ENCODE results near the gene INPP4B.

The INPP4B gene

DNA sequence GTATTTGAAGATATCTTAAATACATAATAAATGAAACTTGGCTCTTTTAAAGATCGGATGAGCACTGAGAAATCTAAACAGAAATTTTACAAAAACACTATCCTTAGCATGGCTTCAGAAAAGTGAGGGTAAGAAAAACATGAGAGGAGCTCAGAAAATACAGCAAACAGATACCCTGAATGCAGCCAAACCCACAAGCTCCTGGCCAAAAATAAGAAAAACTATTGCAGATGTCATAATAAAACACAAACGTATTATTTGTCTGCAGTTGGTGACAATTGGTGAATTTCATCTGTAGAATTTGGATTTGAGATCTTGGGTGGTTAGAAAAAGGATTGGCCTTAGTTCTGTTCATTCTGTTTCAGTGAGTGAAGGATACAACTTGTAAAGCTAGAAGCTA, 603.9 kb downstream of the INPP4B start:
- DNase-seq (ENCODE audit: low read depth in 3 of 3), result no peak

DNA sequence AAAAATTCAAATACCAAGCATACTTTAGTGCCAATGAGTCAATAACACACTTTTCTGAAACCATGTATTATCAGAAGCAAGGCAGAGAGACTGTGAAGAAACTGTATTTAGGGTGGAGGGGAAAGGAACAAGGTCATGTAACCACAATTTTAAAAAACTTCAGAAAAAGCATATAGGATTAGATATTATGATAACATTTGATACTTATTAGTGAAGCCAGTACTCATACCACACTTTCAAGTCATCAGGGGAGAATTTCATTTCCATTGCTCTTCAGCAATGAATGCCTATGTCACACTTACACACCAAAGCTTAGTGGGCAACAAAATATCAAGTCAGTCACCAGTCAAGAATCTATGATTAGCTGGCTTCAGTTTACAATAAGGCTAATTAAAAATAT, 607.5 kb downstream of the INPP4B start:
- no peak for DNase-seq (ENCODE audit: low read depth in 3 of 3)

GRCh38 chr4:142236268-142236667, 609.8 kb downstream of the INPP4B start:
- DNase-seq (ENCODE audit: low read depth in 3 of 3), result no peak

GRCh38 chr4:142231787-142232186, 614.3 kb downstream of the INPP4B start:
- DNase-seq (ENCODE audit: low read depth in 3 of 3), result no peak

DNA sequence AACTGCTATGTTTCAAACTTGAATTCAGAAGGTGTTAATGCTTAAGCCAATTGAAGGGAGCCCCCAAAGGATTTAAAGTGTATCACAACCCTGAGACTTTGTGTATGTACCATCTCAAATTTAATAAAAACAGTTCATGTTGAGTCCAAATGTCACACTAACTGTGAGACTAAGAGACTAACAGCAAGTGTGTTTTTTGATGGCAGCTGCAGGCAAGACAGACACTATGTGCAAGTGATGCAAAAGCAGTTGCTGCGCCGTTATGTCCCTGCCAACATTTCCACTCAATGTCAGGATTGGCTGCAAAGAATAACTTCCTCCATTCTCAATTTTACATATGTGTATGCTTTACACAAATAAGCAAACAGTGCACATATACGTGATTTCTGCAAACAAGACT, 615.1 kb downstream of the INPP4B start:
- DNase-seq (ENCODE audit: low read depth in 3 of 3), result no peak

DNA sequence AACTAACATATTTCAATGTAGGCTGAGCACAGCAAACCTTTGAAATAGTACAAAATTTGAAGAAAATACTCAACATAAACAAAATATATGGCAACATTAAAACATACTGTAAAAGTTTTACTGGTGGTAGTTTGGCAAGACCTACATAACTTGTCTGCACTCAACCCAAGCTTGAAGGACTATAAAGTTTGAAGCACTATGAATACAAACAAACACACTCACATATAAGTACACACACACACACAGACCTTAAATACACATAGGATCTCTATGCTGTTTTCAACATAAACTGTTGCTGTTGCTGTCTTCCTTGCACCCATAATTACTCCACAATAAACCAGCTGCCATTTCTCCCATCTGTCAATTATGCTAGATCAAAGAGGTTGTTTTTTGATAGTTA, 620.1 kb downstream of the INPP4B start:
- no peak for DNase-seq (ENCODE audit: low read depth in 3 of 3)

DNA sequence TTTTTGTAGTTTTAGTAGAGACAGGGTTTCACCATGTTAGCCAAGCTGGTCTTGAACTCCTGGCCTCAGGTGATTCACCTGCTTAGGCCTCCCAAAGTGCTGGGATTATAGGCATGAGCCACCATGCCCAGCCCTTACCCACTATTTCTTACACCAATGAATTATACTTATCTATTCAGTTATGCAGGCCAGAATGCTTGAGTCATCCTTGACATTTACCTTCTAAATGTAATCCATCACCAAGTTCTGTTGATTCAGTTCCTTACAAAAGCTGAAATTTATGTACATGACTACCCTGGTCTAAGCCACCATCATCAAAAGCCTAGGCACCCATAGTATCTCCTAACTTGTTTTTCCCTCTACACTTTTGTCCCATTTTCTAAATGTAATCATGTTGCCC, 624.0 kb downstream of the INPP4B start:
- no peak for DNase-seq (ENCODE audit: low read depth in 3 of 3)

DNA sequence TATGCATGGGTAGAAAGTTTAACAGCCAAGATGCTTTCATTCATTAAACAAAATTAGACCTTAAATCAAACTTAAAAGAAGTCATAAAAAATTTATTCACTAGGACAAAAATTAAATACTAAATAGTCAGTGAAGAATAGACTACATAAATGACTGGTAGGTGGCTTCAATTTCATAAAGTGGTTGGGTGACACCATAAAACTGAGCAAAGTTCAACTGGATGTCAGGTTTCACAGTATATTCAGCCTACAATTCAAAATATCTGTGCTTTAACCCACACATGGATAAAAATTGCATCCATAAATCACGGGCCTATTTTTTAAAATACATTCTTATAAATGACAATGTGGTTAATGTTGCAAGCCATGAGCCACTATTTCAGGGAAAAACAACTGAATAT, 627.4 kb downstream of the INPP4B start:
- DNase-seq (ENCODE audit: low read depth in 3 of 3), result no peak

DNA sequence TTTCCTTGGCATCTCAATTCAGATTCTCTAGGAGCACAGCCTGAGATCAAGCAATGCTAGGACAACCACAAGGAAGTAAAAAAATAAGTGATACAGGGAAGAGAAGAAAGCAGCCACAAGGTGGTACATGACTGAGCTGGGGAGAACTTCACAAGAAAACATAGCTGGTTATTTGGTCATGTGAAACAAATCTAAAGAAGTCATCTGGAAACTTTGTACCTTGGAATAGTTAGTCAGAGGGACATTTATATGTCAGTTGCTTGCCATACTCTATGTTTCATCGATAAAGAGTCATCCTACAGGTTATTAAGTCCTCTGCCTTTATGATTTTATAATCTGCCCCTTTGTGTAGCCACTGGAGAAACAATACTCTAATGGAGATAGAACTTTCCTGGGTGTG, 634.7 kb downstream of the INPP4B start:
- no peak for DNase-seq (ENCODE audit: low read depth in 3 of 3)

DNA sequence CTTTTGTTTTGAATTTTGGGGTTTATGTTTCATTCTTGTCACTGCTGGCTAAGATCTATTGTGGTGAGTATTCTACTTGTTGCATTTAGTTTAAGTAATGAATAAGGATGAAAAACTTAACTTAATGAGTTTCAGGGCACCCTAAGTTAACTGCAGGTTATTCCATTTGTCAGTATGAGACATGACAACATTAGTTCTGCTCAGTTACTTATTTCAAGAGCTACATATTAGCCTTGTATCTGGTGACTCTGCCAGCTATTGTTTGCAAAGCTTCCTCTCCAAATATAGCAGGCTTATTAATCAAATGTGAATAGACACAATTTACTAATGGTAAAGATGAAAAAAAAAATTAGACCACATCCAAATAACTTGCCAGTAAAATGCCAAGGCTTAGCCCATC, 642.6 kb downstream of the INPP4B start:
- DNase-seq (ENCODE audit: low read depth in 3 of 3), result no peak

DNA sequence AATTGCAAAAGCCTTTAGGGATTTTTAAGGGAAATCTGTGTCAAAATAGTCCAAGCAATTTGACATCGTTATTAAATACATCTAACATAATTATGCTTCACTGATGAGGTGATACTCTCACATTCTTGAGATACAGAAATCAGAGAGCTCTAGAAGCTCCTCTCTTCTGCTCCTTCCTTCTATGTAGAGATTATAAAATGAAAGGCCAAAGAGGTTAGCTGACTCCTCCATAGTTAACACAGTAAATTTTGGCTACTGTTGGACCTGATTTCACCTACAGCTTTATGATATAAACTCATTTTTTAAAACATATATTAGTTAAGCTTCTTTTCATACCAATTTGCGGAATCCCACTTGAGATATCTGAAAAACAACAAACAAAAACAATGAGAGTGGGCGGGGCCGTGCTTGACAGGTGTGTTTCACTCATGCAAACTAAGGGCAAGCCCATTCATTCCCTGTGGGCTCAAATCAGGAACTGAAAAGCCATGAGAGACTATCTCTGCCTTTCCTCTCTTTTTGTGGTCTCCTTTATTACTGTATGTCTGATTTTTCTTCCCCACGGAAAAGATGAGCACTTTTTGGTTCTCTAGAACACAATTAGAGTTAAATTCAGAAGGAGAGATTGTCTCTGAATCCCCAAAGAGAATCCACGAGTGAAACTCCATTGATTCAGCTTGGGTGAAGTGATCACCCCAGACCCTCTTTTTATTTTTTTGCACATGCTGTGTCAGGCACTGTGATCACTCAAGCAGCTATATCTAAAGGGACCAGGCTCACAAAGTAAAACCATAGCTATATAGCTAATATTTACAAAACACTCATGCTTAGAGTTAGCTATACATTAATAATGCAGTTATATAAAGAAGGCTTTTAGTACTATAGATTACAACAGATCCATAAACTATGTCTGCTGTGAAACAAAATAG, 643.4 kb downstream of the INPP4B start:
- no peak for DNase-seq (ENCODE audit: low read depth in 3 of 3)

DNA sequence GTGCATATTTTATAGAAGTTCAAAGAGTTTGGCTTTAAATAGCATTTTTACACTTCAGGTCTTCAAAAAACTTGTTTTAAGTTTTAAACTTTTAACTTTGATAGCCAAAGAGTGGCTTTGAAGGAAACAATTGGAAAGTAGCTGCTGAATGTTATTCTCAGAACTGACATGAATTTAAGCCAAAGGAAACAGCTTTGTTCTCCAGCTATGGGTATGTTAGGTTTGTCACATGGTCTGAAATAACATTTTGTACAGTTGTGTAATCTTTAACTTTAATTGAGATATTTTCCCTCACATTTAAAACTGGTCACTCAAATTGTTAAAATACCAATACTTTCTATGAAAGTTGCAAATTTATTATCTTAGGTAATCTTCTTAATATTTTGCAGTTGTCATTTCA, 645.1 kb downstream of the INPP4B start:
- no peak for DNase-seq (ENCODE audit: low read depth in 3 of 3)

DNA sequence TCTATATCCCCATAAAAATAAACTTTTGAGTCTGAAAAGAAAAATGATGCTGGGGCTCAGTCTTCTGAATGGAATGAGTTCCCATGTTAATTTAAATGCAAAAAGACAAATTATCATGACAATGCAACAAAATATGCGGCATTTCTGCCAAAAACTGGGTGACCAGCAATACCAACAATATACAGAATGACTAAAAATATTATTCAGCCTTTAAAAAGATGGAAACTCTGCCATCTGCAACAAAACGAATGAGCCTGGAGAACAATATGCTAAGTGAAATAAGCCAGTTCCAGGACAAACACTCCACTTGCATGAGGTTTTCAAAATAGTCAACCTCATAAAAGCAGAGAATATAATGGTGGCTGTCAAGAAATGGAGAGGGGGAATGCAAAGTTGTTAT, 651.2 kb downstream of the INPP4B start:
- DNase-seq (ENCODE audit: low read depth in 3 of 3), result no peak

- DNase-seq (ENCODE audit: low read depth in 3 of 3), result no peak
Measured at GRCh38 chr4:142191901-142192300, 654.2 kb downstream of the INPP4B start.

DNA sequence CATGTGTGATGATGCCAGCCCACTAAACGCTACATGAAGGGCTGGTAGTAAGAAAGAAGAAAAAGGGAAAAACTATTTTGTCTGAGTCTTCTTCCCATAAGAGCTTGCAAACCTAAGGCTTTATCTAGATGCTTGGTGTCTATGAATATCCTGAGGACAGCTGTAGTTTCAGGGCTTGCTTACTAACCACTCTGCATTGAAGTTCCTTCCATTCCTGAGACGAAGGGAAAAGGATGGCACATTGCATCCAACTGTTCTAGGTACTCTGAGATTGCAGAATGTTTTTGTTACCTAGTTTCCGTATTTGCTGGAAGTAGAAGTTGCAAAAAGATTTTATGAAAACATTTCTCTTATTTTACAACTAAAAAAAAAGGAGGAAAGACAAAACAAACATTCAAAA, 665.1 kb downstream of the INPP4B start:
- no peak for DNase-seq (ENCODE audit: low read depth in 3 of 3)

DNA sequence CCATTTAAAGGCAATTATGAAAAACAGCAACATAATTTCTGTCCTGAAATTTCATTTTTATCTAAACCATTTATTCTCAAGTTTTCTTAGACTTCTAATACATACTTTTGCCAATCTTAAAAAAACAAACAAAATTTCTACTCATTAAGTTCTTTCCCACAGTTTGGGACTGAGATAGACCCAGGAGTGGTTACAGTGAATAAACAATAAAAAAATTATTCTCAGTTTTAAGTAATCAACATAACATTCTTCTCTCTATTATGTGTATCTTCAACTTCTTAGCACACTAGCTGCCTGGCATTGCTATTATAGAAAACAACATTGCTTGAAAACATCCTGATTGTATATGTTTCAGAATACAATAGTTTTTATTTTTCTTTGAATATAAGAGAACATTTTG, 676.9 kb downstream of the INPP4B start:
- DNase-seq (ENCODE audit: low read depth in 3 of 3), result no peak

DNA sequence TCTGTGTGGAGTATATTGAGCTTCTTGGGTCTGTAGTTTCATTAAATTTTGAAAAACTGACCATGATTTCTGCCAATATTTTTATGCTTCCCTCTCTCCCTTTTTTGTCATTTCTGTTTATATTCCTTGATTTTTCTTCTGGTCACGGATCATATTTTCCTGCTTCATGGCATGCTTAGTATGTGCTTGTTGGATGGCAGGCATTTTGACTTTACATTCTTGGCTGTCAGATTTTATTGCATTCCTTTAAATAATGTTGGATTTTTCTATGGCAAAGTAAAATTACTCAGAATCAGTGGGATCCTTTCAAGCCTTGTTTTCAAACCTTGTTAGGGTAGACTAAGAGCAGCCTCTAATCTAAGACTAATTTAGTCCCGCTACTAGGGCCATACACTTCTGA, 677.9 kb downstream of the INPP4B start:
- no peak for DNase-seq (ENCODE audit: low read depth in 3 of 3)

DNA sequence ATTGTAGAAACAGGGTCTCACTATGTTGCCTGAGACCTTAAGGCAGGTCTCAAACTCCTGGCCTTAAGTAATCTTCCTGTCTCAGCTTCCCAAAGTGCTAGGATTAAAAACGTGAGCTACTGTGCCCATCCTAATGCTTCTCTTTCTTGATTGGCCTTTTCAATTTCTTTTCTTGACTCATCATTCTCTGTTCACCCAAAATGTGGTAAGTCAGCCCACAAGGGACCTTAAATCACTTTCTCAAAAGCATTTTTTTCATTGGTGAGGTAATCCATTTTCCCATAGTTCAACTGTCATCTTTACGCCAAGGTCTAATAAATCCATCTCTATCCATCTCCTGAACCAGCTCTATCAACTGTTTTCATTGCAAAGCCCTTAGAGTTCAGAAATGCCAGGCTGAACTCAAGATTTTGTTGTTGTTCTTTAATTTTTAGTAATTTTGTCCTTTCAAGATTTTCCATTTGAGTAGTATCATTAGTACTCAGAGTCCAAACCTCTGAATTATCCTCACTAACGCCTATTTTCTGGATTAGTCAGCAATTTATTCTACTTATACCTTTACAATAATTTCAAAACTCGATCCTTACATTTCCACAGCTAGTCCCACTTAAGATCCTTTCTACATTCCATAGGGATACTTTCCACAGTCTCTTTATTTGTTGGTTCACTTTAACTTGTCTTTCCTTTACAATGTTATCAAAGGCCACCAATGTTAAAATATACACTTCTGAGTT, 681.2 kb downstream of the INPP4B start:
- no peak for DNase-seq (ENCODE audit: low read depth in 3 of 3)

DNA sequence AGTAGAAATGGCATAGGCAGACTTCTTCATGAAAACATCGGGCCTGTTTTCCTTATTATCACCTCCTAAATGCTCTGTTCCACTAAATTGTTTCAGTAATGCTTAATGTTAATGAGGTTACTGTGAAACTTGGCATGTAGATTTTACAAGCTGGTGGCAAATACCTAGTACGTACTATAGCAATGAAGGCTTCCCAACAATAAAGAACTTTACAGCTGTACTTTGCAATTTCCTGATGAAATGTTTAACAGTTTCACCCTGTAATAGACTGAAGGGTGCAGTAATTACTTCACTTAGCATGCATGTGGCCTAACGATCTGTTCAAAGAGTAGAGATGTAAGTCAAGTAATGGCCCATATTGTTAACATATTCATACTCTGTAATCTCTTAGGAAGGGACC, 685.0 kb downstream of the INPP4B start:
- DNase-seq (ENCODE audit: low read depth in 3 of 3), result no peak

DNA sequence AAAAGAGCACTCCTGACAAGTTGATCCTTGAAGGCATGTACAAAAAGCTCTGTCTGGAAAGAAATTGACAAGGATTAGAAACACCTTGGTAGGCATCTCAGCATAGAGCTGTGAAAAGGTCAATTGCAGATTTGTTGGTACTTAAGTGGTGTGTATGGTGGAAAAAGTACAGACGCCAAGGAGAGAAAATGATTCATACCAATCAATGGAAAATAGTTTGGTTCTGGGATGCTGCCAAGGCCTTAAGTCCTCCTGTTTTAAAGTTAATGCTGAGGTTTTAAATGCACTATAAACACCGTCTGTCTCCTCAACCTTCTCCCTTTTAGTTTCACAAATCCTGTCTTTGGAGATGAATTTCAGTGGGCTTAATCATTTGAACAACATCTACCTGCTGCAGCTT, 685.6 kb downstream of the INPP4B start:
- DNase-seq (ENCODE audit: low read depth in 3 of 3), result no peak

GRCh38 chr4:142158980-142159379, 687.1 kb downstream of the INPP4B start:
- DNase-seq (ENCODE audit: low read depth in 3 of 3), result no peak

DNA sequence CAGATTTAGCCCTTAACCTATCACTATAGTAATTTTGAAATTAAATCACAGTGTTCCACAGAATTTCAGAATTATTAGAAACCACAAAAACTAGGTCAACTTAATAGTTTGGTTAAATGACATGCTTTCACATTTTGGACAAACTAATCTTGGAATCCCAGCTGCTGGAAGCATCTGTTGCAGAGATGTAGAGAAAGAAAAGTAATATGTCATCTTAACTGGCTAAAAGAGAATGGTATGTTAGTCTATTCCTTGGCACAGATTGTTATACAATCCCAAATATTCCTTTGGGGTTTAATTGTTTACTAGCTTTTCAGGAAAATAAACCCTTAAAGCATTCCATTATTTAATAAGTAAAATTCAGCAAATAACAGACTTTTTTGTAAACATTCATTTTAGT, 689.8 kb downstream of the INPP4B start:
- DNase-seq (ENCODE audit: low read depth in 3 of 3), result no peak

GRCh38 chr4:142155347-142155746, 690.8 kb downstream of the INPP4B start:
- no peak for DNase-seq (ENCODE audit: low read depth in 3 of 3)
